K562 (cell line): Measurements from ENCODE around the gene ATXN1. TPM values are rescaled to one million over a fixed set of nuclear protein-coding genes. Genes with fewer than 3 reads are reported as not detected.

Source experiments
- CBX3 ChIP-seq, 2 experiments: IDR thresholded peaks; 1 replicate in 1 of 2; 2 replicates in 1 of 2; pipeline ENCODE4 v1.6.1; 2012; ENCODE audit warnings: inconsistent platforms in 2 of 2, low read length in 2 of 2, borderline replicate concordance in 1 of 2, control low read depth in 1 of 2
- CEBPG ChIP-seq, 3 experiments: fragments of 200-800 bp in 1 of 3; sonication (Bioruptor generic) in 1 of 3; sonication (generic) in 1 of 3; formaldehyde crosslinking in 1 of 3; IDR thresholded peaks in 2 of 3; conservative IDR thresholded peaks in 1 of 3; 2 replicates each; pipeline versions ENCODE4 v1.6.1 to v1.8.0; 2016 to 2022; ENCODE audit warnings: missing compliant biosample characterization in 2 of 3, missing genetic modification characterization in 2 of 3, mild to moderate bottlenecking in 1 of 3, missing genetic modification reagents in 1 of 3
- GTF2A2 ChIP-seq: IDR thresholded peaks from 2 replicates; pipeline ENCODE4 v1.6.1; 2016; ENCODE audit warnings: mild to moderate bottlenecking, missing genetic modification characterization, missing compliant biosample characterization
- HCFC1 ChIP-seq: IDR thresholded peaks from 2 replicates; pipeline ENCODE4 v1.6.1; 2012; ENCODE audit warnings: low read depth, low read length, improper control_type of control experiment
- HDAC8 ChIP-seq: fragments of 450-650 bp; IDR thresholded peaks from 2 replicates; pipeline ENCODE4 v1.6.1; 2016; ENCODE audit warnings: mild to moderate bottlenecking, missing genetic modification characterization, moderate library complexity, missing compliant biosample characterization
- HEY1 ChIP-seq: fragments of 250-450 bp; sonication (Bioruptor Pico); IDR thresholded peaks from 2 replicates; pipeline ENCODE4 v1.5.0; 2020; ENCODE audit warnings: mild to moderate bottlenecking, moderate library complexity, borderline replicate concordance
- MAFG ChIP-seq: fragments of 450-650 bp; conservative IDR thresholded peaks from 2 replicates; pipeline ENCODE4 v1.6.1; 2016; ENCODE audit warnings: missing genetic modification characterization, missing compliant biosample characterization
- NCOA2 ChIP-seq, 2 experiments: fragments of 450-650 bp; IDR thresholded peaks; 2 replicates each; pipeline ENCODE4 v1.6.1; 2018; ENCODE audit warnings: mild to moderate bottlenecking in 2 of 2, moderate library complexity in 1 of 2; ENCODE audit not compliant: partially characterized antibody in 2 of 2
- NFE2L1 ChIP-seq: fragments of 450-650 bp; IDR thresholded peaks from 2 replicates; pipeline ENCODE4 v1.6.1; 2016; ENCODE audit warnings: missing genetic modification characterization, low read depth, mild to moderate bottlenecking, missing compliant biosample characterization, moderate library complexity, borderline replicate concordance
- PTTG1 ChIP-seq: fragments of 450-650 bp; IDR thresholded peaks from 2 replicates; pipeline ENCODE4 v1.6.1; 2016; ENCODE audit warnings: low read depth, mild to moderate bottlenecking, missing genetic modification characterization, missing compliant biosample characterization
- RBM15 ChIP-seq: fragments of 200-400 bp; formaldehyde crosslinking; IDR thresholded peaks from 2 replicates; pipeline ENCODE4 v1.6.1; 2018; ENCODE audit warnings: mild to moderate bottlenecking, low read length, moderate library complexity; ENCODE audit not compliant: insufficient read depth
- RHOXF2B ChIP-seq: fragments of 250-450 bp; sonication (Bioruptor Pico); conservative IDR thresholded peaks from 2 replicates; pipeline ENCODE4 v1.5.1; 2021
- SUPT5H ChIP-seq: fragments of 450-650 bp; IDR thresholded peaks from 2 replicates; pipeline ENCODE4 v1.6.1; 2016
- TAF9B ChIP-seq: fragments of 450-650 bp; IDR thresholded peaks from 2 replicates; pipeline ENCODE4 v1.6.1; 2018; ENCODE audit warnings: mild to moderate bottlenecking; ENCODE audit not compliant: partially characterized antibody
- ZNF175 ChIP-seq: fragments of 200-800 bp; sonication (Bioruptor generic); IDR thresholded peaks from 2 replicates; pipeline ENCODE4 v1.6.1; 2016; ENCODE audit warnings: low read depth, mild to moderate bottlenecking, missing genetic modification characterization, missing compliant biosample characterization
- ZNF197 ChIP-seq: fragments of 200-800 bp; sonication (Bioruptor generic); IDR thresholded peaks from 2 replicates; pipeline ENCODE4 v1.6.1; 2016; ENCODE audit warnings: low read depth, missing genetic modification characterization, missing compliant biosample characterization
- ZNF444 ChIP-seq: fragments of 250-450 bp; sonication (Bioruptor Pico); IDR thresholded peaks from 2 replicates; pipeline ENCODE4 v1.4.0; 2020; ENCODE audit warnings: mild to moderate bottlenecking, moderate library complexity
- ZNF561 ChIP-seq: fragments of 450-650 bp; formaldehyde crosslinking; conservative IDR thresholded peaks from 2 replicates; pipeline ENCODE4 v1.4.0; 2020; ENCODE audit warnings: mild to moderate bottlenecking, moderate library complexity
- ZZZ3 ChIP-seq: fragments of 450-650 bp; IDR thresholded peaks from 2 replicates; pipeline ENCODE4 v1.6.1; 2016; ENCODE audit warnings: antibody characterized with exemption, mild to moderate bottlenecking, moderate library complexity
- polyA plus RNA-seq, 8 experiments: library from polyadenylated mRNA; depleted of rRNA in 4 of 8; stranded (reverse) in 5 of 8; unstranded in 3 of 8; fragments of >200 nt; fragmentation: Nextera tagmentation in 2 of 8; fragmentation: Illumina TruSeq in 1 of 8; extraction: Ambion mirVana in 2 of 8; extraction: Trizol in 1 of 8; gene quantifications; 2 replicates each; pipeline versions ENCODE4 v1.2.1 to v1.2.3, GENCODE V29; 2011 to 2014; ENCODE audit warnings: inconsistent platforms in 1 of 8, missing spikeins in 1 of 8
- total RNA-seq, 7 experiments: library from RNA; depleted of rRNA in 6 of 7; stranded (reverse); fragments of >200 nt in 6 of 7; fragmentation: Illumina TruSeq in 2 of 7; extraction: Trizol in 2 of 7; gene quantifications; 2 replicates each; pipeline versions ENCODE4 v1.2.1 to v1.2.3, GENCODE V29; 2011 to 2021; ENCODE audit warnings: low replicate concordance in 1 of 7
- TF ChIP-seq, protein P1 (sequence below), 2 experiments: fragments of 450-650 bp in 1 of 2; sonication (generic) in 1 of 2; formaldehyde crosslinking; conservative IDR thresholded peaks; 2 replicates each; pipeline versions ENCODE4 v1.4.0 to v1.8.1; 2020 to 2022; ENCODE audit warnings: mild to moderate bottlenecking in 1 of 2, missing genetic modification reagents in 1 of 2
- TF ChIP-seq, protein P2 (sequence below): fragments of 450-650 bp; IDR thresholded peaks from 2 replicates; pipeline ENCODE4 v1.6.1; 2016; ENCODE audit warnings: antibody characterized with exemption
- TF ChIP-seq, protein P3 (sequence below): fragments of 250-450 bp; sonication (Bioruptor Pico); IDR thresholded peaks from 2 replicates; pipeline ENCODE4 v1.4.0; 2020; ENCODE audit warnings: borderline replicate concordance
- TF ChIP-seq, protein P4 (sequence below): IDR thresholded peaks from 3 replicates; pipeline ENCODE4 v1.6.1; 2011; ENCODE audit warnings: borderline replicate concordance, mild to moderate bottlenecking; ENCODE audit not compliant: insufficient read length, insufficient read depth

Gene ATXN1
- total and polyA plus RNA-seq, 9 of the 15 experiments (the other 6 are each of a cell fraction or from before 2014, with no cell fraction given) = under 0.01 to 1.2 (median 0.58) TPM

DNA sequence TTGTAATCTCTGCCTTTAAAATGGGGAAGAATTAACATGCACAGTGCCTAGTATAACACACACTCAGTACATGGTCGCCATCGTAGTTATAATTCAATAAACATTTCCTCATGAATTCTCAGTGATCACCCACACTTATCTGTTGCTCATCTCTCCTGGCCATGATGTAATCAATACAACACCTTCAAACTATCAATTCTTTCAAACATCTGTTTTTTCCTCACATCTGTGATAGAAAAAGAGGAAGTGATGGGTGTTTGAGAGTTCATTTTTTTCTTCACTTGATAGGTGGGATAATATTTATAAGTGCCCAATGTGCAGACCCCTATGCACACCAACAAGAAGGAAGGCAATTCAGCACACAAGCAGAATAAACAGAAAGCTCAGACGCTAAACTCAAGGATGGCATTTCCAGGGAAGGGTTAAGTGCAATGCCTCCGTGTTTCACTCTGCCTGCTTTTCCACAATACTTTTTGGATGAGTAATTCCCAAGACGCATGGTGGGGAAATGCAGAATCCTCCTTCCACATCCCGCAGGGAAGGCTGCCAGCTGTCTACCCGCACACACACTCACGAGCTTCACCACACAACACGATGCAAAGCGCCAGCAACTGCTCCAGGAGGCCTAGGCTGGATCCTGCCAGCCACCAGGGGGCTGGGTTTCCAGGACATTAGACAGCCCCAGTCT, 422.5 kb downstream of the ATXN1 start (continued):
- TF ChIP-seq, protein P1, sequence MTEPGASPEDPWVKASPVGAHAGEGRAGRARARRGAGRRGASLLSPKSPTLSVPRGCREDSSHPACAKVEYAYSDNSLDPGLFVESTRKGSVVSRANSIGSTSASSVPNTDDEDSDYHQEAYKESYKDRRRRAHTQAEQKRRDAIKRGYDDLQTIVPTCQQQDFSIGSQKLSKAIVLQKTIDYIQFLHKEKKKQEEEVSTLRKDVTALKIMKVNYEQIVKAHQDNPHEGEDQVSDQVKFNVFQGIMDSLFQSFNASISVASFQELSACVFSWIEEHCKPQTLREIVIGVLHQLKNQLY (CRISPR knock-in tag; conservative IDR thresholded peaks at IDR 0.05) = no peak
- no peak for TF ChIP-seq GTF2A2 (tag)
- TF ChIP-seq RBM15 = no peak
- TF ChIP-seq ZNF444 = no peak
- TF ChIP-seq, protein P2, sequence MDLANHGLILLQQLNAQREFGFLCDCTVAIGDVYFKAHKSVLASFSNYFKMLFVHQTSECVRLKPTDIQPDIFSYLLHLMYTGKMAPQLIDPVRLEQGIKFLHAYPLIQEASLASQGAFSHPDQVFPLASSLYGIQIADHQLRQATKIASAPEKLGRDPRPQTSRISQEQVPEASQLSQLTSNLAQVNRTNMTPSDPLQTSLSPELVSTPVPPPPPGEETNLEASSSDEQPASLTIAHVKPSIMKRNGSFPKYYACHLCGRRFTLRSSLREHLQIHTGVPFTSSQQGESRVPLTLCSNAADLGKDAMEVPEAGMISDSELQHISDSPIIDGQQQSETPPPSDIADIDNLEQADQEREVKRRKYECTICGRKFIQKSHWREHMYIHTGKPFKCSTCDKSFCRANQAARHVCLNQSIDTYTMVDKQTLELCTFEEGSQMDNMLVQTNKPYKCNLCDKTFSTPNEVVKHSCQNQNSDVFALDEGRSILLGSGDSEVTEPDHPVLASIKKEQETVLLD = no peak
- TF ChIP-seq, protein P3, sequence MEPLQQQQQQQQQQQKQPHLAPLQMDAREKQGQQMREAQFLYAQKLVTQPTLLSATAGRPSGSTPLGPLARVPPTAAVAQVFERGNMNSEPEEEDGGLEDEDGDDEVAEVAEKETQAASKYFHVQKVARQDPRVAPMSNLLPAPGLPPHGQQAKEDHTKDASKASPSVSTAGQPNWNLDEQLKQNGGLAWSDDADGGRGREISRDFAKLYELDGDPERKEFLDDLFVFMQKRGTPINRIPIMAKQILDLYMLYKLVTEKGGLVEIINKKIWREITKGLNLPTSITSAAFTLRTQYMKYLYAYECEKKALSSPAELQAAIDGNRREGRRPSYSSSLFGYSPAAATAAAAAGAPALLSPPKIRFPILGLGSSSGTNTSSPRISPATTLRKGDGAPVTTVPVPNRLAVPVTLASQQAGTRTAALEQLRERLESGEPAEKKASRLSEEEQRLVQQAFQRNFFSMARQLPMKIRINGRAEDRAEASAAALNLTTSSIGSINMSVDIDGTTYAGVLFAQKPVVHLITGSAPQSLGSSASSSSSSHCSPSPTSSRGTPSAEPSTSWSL (CRISPR knock-in tag) = no peak
- peak; percentile 77; the same call in 1 of the 2 replicates for TF ChIP-seq HDAC8 (tag)
- no peak for TF ChIP-seq MAFG (tag)
- no peak for TF ChIP-seq SUPT5H
- TF ChIP-seq, protein P4, sequence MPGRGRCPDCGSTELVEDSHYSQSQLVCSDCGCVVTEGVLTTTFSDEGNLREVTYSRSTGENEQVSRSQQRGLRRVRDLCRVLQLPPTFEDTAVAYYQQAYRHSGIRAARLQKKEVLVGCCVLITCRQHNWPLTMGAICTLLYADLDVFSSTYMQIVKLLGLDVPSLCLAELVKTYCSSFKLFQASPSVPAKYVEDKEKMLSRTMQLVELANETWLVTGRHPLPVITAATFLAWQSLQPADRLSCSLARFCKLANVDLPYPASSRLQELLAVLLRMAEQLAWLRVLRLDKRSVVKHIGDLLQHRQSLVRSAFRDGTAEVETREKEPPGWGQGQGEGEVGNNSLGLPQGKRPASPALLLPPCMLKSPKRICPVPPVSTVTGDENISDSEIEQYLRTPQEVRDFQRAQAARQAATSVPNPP = no peak
- no peak for TF ChIP-seq NCOA2 (IDR thresholded peaks at IDR 0.05; ENCODE audit: partially characterized antibody in 2 of 2)
- TF ChIP-seq ZZZ3 = no peak
- TF ChIP-seq NFE2L1 = no peak
- no peak for TF ChIP-seq ZNF561
- TF ChIP-seq HCFC1 = no peak
- TF ChIP-seq CEBPG (CRISPR knock-in tag; IDR thresholded peaks at IDR 0.05) = peak; percentile 39; the same call in 1 of the 2 replicates
- peak in 1 of 2 experiments; percentile 62; a peak in 1 of 4 replicates for TF ChIP-seq CEBPG (tag; conservative IDR thresholded peaks at IDR 0.05 in 1 of 2, IDR thresholded peaks at IDR 0.05 in 1 of 2)
- 0 out of 2 replicates have a peak, but pooled peaks have one; percentile 43 for TF ChIP-seq ZNF175 (CRISPR knock-in tag)
- no peak for TF ChIP-seq ZNF197 (CRISPR knock-in tag)
- TF ChIP-seq TAF9B = no peak
- TF ChIP-seq PTTG1 (tag) = no peak
- no peak for TF ChIP-seq CBX3 (IDR thresholded peaks at IDR 0.05; ENCODE audit: borderline replicate concordance in 1 of 2, low read length in 2 of 2)
- no peak for TF ChIP-seq RHOXF2B (CRISPR knock-in tag)
- TF ChIP-seq HEY1 (CRISPR knock-in tag) = no peak
